Measurements from ENCODE around the gene TTC23L. TPM values are rescaled to one million over a fixed set of nuclear protein-coding genes. Genes with fewer than 3 reads are reported as not detected.

The TTC23L gene
- total and polyA plus RNA-seq, 7 donors: 0.05 TPM; not detected in 6

DNA sequence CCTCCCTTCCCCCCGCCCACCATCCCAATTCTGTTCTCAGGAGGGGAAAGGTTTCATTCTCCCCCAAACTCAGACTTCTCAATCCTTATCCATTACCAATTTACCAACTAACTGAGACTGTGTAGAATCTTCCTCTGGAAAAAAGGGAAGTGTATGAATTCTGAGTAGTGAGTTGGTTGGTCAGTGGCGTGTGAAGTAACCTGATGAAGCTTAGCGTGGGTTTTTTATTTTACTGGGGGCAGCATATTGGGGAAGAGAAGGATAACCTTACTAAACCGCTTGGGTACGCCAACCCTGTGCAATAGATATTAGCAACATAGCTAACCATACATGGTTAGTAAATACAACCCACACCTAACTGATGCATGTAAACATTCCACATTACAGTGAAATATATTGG lies 89.3 kb downstream of the TTC23L start:
- Histone ChIP-seq H3K4me3 (peak overlapping the region; percentile 91), H3K4me1 (peaks cover 15% of the 10 kb centered on the region), H3K36me3 (ENCODE audit: insufficient read depth in 1 of 2, low read depth in 1 of 2) (peaks cover 3 to 44% of the 10 kb centered on the region in 2 donors), H3K27me3 (ENCODE audit: insufficient read depth in 3 of 3, low read length in 2 of 3) (no peaks in the 10 kb centered on the region), H3K9me3 (no peaks in the 10 kb centered on the region), H3K27ac (no peak overlapping the region)
- intact Hi-C loops (cut with DNase I): no loop called here
- ATAC-seq: no peak
- WGBS, 3 donors: 83 to 93% (median 92%) methylated on average over 5 of the region's 5 CpGs
- TF ChIP-seq, protein P1, sequence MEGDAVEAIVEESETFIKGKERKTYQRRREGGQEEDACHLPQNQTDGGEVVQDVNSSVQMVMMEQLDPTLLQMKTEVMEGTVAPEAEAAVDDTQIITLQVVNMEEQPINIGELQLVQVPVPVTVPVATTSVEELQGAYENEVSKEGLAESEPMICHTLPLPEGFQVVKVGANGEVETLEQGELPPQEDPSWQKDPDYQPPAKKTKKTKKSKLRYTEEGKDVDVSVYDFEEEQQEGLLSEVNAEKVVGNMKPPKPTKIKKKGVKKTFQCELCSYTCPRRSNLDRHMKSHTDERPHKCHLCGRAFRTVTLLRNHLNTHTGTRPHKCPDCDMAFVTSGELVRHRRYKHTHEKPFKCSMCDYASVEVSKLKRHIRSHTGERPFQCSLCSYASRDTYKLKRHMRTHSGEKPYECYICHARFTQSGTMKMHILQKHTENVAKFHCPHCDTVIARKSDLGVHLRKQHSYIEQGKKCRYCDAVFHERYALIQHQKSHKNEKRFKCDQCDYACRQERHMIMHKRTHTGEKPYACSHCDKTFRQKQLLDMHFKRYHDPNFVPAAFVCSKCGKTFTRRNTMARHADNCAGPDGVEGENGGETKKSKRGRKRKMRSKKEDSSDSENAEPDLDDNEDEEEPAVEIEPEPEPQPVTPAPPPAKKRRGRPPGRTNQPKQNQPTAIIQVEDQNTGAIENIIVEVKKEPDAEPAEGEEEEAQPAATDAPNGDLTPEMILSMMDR (IDR thresholded peaks at IDR 0.05): no peak
- DNase-seq: no peak

DNA sequence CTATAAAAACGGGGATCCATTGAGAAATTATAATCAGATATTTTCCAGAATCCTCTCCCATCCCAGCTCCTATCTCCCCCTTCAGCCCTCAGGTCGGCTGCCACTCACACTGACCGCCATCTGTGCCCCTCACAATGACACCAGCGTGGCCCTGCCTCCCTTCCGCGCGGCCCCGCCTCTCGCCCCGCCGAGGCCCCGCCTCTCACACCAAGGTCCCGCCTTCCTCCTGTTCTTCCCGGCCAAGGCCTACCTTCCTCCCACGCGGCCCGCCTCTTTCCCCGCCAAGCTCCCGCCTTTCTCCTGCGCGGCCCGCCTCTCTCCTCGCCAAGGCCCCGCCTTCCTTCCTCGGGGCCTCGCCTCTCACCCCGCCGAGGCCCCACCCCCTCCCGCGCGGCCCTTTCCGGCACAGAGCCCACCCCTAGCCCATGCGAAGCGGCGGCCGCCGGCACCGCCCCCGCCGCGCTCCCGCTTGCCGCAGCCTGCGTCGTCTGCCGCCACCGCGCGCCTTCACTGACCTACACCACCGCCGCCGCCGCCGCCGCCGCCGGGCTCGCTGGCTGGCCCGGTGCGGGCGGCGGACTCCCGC lies 90.3 kb downstream of the TTC23L start, which contains the start of gene DNAJC21:
TSS of gene DNAJC21 (plus strand) at position 426 of the 586 bp plus-strand sequence. CDS start 261 bp downstream, outside the sequence.
- 1% methylated on average over 26 to 63 of the region's 63 CpGs for WGBS, 3 donors
- peak; percentile 96 to 97 (median 96) for ATAC-seq
- DNase-seq: peak; percentile 98 to 99
- no peaks in the 10 kb centered on the region for H3K9me3 ChIP-seq
- H3K4me3 ChIP-seq: peak within 1 kb of the TSS; percentile 91
- H3K4me1 ChIP-seq: peaks cover 12% of the 10 kb centered on the region
- peak within 1 kb of the TSS; percentile 97 for H3K27ac ChIP-seq
- peaks cover 3 to 44% of the 10 kb centered on the region in 2 donors for H3K36me3 ChIP-seq (ENCODE audit: insufficient read depth in 1 of 2, low read depth in 1 of 2)
- intact Hi-C loops (cut with DNase I): no loop called here
- no peaks in the 10 kb centered on the region for H3K27me3 ChIP-seq (ENCODE audit: insufficient read depth in 3 of 3, low read length in 2 of 3)
- TF ChIP-seq, protein P1 (IDR thresholded peaks at IDR 0.05): no peak

DNA sequence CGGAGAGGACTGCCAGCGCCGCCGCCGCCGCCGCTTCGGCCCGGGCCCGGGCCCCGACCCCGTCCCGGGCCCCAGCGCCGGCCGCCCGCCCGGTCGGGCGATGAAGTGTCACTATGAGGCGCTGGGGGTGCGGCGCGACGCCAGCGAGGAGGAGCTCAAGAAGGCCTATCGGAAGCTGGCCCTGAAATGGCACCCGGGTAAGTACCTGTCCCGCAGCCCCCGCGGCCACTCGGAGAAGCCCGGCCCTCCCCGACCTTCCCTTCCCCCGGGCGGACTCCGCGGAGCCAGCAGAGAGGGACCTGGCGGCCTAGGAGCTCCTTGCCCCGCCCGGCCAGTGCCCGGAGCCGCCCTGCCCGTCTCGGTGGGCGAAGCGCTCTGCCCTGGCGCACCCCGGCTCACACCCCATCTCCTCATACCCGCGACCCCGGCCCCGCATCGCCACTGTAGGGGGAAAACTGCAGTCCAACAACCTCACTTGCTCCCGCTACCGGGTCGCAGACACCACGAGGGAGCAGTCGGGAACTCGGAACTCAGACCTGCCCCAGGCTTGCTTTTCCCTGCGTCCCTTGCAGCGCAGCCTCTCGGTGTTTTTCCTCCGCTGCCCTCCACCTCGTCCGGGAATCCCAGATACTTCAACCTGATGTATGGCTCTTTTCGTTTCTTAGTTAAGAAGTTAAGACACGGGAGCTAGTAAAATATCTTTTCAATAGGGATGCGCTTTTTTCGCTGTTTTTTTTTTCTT lies 90.9 kb downstream of the TTC23L start:
- intact Hi-C loops (cut with DNase I): loop anchor here in 1 of 2 donors (10.0 kb wide), 1 partner anchor 1475 kb away; no protein-coding TSS in a partner anchor
- DNase-seq (peak; percentile 92 to 96), ATAC-seq (peak; percentile 79 to 85 (median 82))
- 0 to 1% (median 0%) methylated on average over 45 to 70 of the region's 70 CpGs for WGBS, 3 donors
- TF ChIP-seq, protein P1 (IDR thresholded peaks at IDR 0.05): no peak
- no peaks in the 10 kb centered on the region for H3K9me3 ChIP-seq
- peaks cover 12% of the 10 kb centered on the region for H3K4me1 ChIP-seq
- H3K4me3 ChIP-seq: peak overlapping the region; percentile 91
- no peaks in the 10 kb centered on the region for H3K27me3 ChIP-seq (ENCODE audit: insufficient read depth in 3 of 3, low read length in 2 of 3)
- peaks cover 3 to 45% of the 10 kb centered on the region in 2 donors for H3K36me3 ChIP-seq (ENCODE audit: insufficient read depth in 1 of 2, low read depth in 1 of 2)
- peak overlapping the region; percentile 97 for H3K27ac ChIP-seq

DNA sequence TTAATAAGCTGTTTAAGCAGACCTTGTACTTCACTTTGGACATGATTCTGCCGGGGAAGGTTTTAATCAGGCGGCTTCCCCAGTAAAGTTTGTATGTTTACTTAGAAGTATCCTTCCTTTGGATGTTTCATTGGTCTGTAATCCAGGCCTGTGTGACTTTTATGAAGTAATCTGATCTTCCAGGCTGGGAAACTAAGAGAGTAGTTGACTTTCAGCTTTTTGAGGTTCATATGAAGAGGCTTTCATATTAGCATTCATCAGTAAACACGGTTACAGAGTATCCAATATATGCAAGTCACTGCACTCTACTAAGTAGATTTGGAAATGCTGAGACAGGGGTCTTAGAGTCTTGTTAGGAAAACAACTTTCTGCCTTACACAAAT lies 91.5 kb downstream of the TTC23L start:
- WGBS, 3 donors: 0 to 2% (median 2%) methylated on average over 3 of the region's 3 CpGs
- intact Hi-C loops (cut with DNase I): loop anchor here in 1 of 2 donors (10.0 kb wide), 1 partner anchor 1476 kb away; no protein-coding TSS in a partner anchor
- peaks cover 3 to 44% of the 10 kb centered on the region in 2 donors for H3K36me3 ChIP-seq (ENCODE audit: insufficient read depth in 1 of 2, low read depth in 1 of 2)
- peaks cover 12% of the 10 kb centered on the region for H3K4me1 ChIP-seq
- H3K27ac ChIP-seq: peak overlapping the region; percentile 97
- TF ChIP-seq, protein P1 (IDR thresholded peaks at IDR 0.05): no peak
- H3K27me3 ChIP-seq (ENCODE audit: insufficient read depth in 3 of 3, low read length in 2 of 3): no peaks in the 10 kb centered on the region
- DNase-seq: no peak
- H3K9me3 ChIP-seq: no peaks in the 10 kb centered on the region
- ATAC-seq: no peak
- H3K4me3 ChIP-seq: peak overlapping the region; percentile 91
